ENCODE data around the gene CD74. TPM values are rescaled to one million over a fixed set of nuclear protein-coding genes. Genes with fewer than 3 reads are reported as not detected.

The CD74 gene
- total and polyA plus RNA-seq, 2 of the 4 experiments (the other 2 are of a cell fraction) = 0.18 to 1.1 TPM

DNA sequence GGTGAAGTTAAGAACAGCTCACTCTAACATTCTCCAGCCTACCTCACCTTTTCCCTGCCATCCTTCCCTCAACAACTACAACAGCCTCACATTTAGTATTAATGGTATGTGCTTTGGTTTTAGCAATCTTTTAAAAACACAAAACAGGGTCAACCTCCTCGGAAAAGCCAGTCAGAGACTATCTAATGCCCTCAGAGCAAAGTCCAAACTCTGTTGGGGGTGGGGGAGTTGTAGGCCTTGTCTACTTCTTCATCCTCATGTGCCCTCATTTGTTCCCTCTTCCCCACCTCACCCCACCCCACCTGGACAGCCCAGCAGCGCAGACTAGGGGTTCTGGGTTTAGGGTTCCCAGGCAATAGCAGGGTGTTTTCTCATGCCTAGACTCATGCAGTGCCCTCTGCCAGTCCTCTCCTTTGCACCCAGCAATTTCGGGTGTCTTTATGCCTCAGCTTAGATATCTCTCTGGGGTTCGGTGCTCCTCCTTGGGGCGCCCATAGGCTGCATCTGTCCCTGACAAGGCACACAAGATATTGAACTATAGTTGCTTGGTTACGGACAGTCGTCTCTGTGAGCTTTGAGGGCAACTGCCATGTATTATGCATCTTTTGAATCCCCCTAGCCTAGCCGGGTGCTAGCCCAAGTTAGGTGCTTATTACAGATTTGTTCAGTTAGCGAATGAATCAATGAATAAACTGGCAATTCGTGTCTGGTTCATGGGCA, 56.0 kb downstream of the CD74 start:
- H3K36me3 ChIP-seq (ENCODE audit: control insufficient read depth, insufficient read depth, low read length) = peaks cover 12% of the 10 kb centered on the region
- peak overlapping the region; percentile 25; the same call in 1 of the 2 replicates for H3K4me2 ChIP-seq (ENCODE audit: low read depth, low read length)
- peak overlapping the region; percentile 80 for H4K91ac ChIP-seq (ENCODE audit: insufficient read depth, low read depth, low read length)
- H3K14ac ChIP-seq (replicated peaks; ENCODE audit: low read depth, low read length) = peak overlapping the region; percentile 95
- H3K4me3 ChIP-seq (ENCODE audit: insufficient read depth, low read depth, low read length) = peak overlapping the region; percentile 3; the same call in 1 of the 2 replicates
- intact Hi-C loops (cut with micrococcal nuclease) = loop anchor here (1.0 to 10.0 kb wide), 2 partner anchors 21 to 352 kb away; partner anchors contain the start of genes HMGXB3 and TIGD6
- 89% methylated on average over 5 of the region's 10 CpGs; no CpG with 5 or more reads in 1 of the 2 experiments for WGBS, 2 experiments (ENCODE audit: extremely low coverage in 2 of 2, insufficient read length in 1 of 2)
- H3K18ac ChIP-seq (ENCODE audit: low read depth, low read length) = peak overlapping the region; percentile 7; the same call in 1 of the 2 replicates
- H2BK20ac ChIP-seq (ENCODE audit: low read depth, low read length) = peak overlapping the region; percentile 27; the same call in 1 of the 2 replicates
- in situ Hi-C loops (cut with MboI; ENCODE audit: low sequenced_read_pairs) = loop anchor here (5.0 kb wide), 1 partner anchor 89 kb away; no protein-coding TSS in a partner anchor
- H3K4ac ChIP-seq (ENCODE audit: low read depth, low read length) = peak overlapping the region; percentile 94
- H2AFZ ChIP-seq (replicated peaks; ENCODE audit: low read length, poor library complexity) = peak overlapping the region; percentile 87
- H2BK15ac ChIP-seq (ENCODE audit: low read depth, low read length) = peak overlapping the region; percentile 18; the same call in 1 of the 3 replicates
- ChIA-PET CTCF (no interaction called here), POLR2A (ENCODE audit: unreplicated experiment) (no interaction called here)
- no peaks in the 10 kb centered on the region for H3K9me3 ChIP-seq (ENCODE audit: control insufficient read depth, insufficient read depth, low read length)
- H2BK5ac ChIP-seq (ENCODE audit: low read depth, low read length, poor library complexity, severe bottlenecking) = no peak overlapping the region
- no peak for ATAC-seq (ENCODE audit: low read depth)
- H4K5ac ChIP-seq (ENCODE audit: low read depth, low read length) = peak overlapping the region; percentile 13; the same call in 1 of the 2 replicates
- dilution Hi-C loops (cut with HindIII; ENCODE audit: low sequenced_read_pairs, unreplicated experiment) = no loop called here
- no peak overlapping the region for H3K9ac ChIP-seq (ENCODE audit: low read depth, low read length)
- peaks cover 5% of the 10 kb centered on the region for H4K20me1 ChIP-seq (ENCODE audit: insufficient read depth, low read length)
- peaks cover 6% of the 10 kb centered on the region for H3K9me1 ChIP-seq (ENCODE audit: insufficient read depth, low read length)
- BruUV-seq (replicated peaks) = no TSS peak
- no peak for DNase-seq
- TF ChIP-seq NFE2L2 (IDR thresholded peaks at IDR 0.05; ENCODE audit: low read depth, low read length) (no peak), MAZ (IDR thresholded peaks at IDR 0.05; ENCODE audit: borderline replicate concordance, low read depth, low read length) (no peak), CHD1 (IDR thresholded peaks at IDR 0.05; ENCODE audit: low read depth, low read length) (no peak), FOS (IDR thresholded peaks at IDR 0.05; ENCODE audit: low read depth, low read length) (no peak), ELK1 (IDR thresholded peaks at IDR 0.05; ENCODE audit: borderline replicate concordance, low read depth, low read length) (no peak), RCOR1 (IDR thresholded peaks at IDR 0.05; ENCODE audit: insufficient replicate concordance, low read length) (no peak), POLR2A (IDR thresholded peaks at IDR 0.05; ENCODE audit: low read depth, low read length) (no peak), RFX5 (IDR thresholded peaks at IDR 0.05; ENCODE audit: low read depth, low read length) (no peak), USF2 (IDR thresholded peaks at IDR 0.05; ENCODE audit: low read depth, low read length) (no peak)
- H3K4me1 ChIP-seq (ENCODE audit: control insufficient read depth, insufficient read depth, low read length) = peaks cover 6% of the 10 kb centered on the region
- no peak overlapping the region for H3K27ac ChIP-seq (ENCODE audit: insufficient read depth, low read length)
- no peak overlapping the region for H3K23ac ChIP-seq (ENCODE audit: low read depth, low read length)
- 0 out of 2 replicates have a peak overlapping the region, but pooled peaks have one; percentile 6 for H2AK5ac ChIP-seq (ENCODE audit: low read depth, low read length)
- H3K79me1 ChIP-seq (ENCODE audit: low read depth in 1 of 2, low read length in 2 of 2) = peaks cover 27 to 42% of the 10 kb centered on the region in 2 experiments
- peak overlapping the region; percentile 59; the same call in 1 of the 2 replicates for H3K56ac ChIP-seq (ENCODE audit: extremely low read depth, insufficient read depth, low read length)
- peak overlapping the region; percentile 47 for H2AK9ac ChIP-seq (replicated peaks; ENCODE audit: low read depth, low read length, poor library complexity)
- H2BK120ac ChIP-seq (ENCODE audit: low read depth, low read length) = peak overlapping the region; percentile 82
- H3K27me3 ChIP-seq (ENCODE audit: control insufficient read depth, insufficient read depth, low read length) = no peaks in the 10 kb centered on the region
- peak overlapping the region; percentile 93 to 96 for H4K8ac ChIP-seq (ENCODE audit: low read depth in 2 of 2, low read length in 2 of 2)
